ENCODE measurements around the gene CHADL. TPM values are rescaled to one million over a fixed set of nuclear protein-coding genes. Genes with fewer than 3 reads are reported as not detected.

CHADL gene
- total and polyA plus RNA-seq, 2 of the 4 experiments (the other 2 are of a cell fraction), result 0.18 to 0.53 TPM

DNA sequence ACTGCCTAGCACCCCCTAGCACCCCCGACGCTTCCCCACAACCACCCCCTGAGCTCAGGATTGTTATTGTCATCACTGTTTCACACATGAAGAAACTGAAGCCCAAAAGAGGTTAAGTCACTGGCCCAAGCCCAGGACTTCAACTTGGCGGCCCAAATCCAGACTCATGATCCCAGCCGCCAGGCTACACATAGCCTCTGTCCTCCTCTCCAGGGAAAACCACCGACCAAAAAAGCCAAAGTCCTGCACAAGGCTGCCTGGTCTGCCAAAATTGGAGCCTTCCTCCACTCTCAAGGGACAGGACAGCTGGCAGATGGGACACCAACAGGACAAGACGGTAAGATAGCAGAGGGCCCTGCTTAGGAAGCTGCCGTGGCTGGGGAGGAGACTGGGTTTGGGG, 24.8 kb downstream of the CHADL start:
- WGBS, 2 experiments (ENCODE audit: extremely low coverage in 2 of 2, insufficient read length in 1 of 2), result 96% methylated on average over 4 of the region's 7 CpGs; no CpG with 5 or more reads in 1 of the 2 experiments
- Histone ChIP-seq H4K5ac (ENCODE audit: low read depth, low read length) (no peak overlapping the region), H3K9me1 (ENCODE audit: insufficient read depth, low read length) (peaks cover 19% of the 10 kb centered on the region), H3K9ac (ENCODE audit: low read depth, low read length) (no peak overlapping the region), H4K8ac (ENCODE audit: low read depth in 2 of 2, low read length in 2 of 2) (no peak overlapping the region), H3K27ac (ENCODE audit: insufficient read depth, low read length) (no peak overlapping the region), H3K9me3 (ENCODE audit: control insufficient read depth, insufficient read depth, low read length) (no peaks in the 10 kb centered on the region), H3K14ac (replicated peaks; ENCODE audit: low read depth, low read length) (no peak overlapping the region; the same call in 1 of the 2 replicates), H3K4me2 (ENCODE audit: low read depth, low read length) (peak overlapping the region; percentile 3; the same call in 1 of the 2 replicates), H3K4me3 (ENCODE audit: insufficient read depth, low read depth, low read length) (no peak overlapping the region), H3K56ac (ENCODE audit: extremely low read depth, insufficient read depth, low read length) (no peak overlapping the region), H2BK120ac (ENCODE audit: low read depth, low read length) (no peak overlapping the region), H3K4ac (ENCODE audit: low read depth, low read length) (peak overlapping the region; percentile 13; the same call in 1 of the 2 replicates), H2BK5ac (ENCODE audit: low read depth, low read length, poor library complexity, severe bottlenecking) (no peak overlapping the region), H3K18ac (ENCODE audit: low read depth, low read length) (no peak overlapping the region), H2AK5ac (ENCODE audit: low read depth, low read length) (peak overlapping the region; percentile 20; the same call in 1 of the 2 replicates), H3K79me1 (ENCODE audit: low read depth in 1 of 2, low read length in 2 of 2) (peaks cover 7 to 31% of the 10 kb centered on the region in 2 experiments; a peak in 2 of 4 replicates), H2BK15ac (ENCODE audit: low read depth, low read length) (no peak overlapping the region), H2BK20ac (ENCODE audit: low read depth, low read length) (no peak overlapping the region), H3K27me3 (ENCODE audit: control insufficient read depth, insufficient read depth, low read length) (no peaks in the 10 kb centered on the region), H4K20me1 (ENCODE audit: insufficient read depth, low read length) (no peaks in the 10 kb centered on the region), H2AFZ (replicated peaks; ENCODE audit: low read length, poor library complexity) (no peak overlapping the region), H3K36me3 (ENCODE audit: control insufficient read depth, insufficient read depth, low read length) (peaks cover 19% of the 10 kb centered on the region), H3K23ac (ENCODE audit: low read depth, low read length) (no peak overlapping the region), H2AK9ac (replicated peaks; ENCODE audit: low read depth, low read length, poor library complexity) (no peak overlapping the region), H4K91ac (ENCODE audit: insufficient read depth, low read depth, low read length) (no peak overlapping the region), H3K4me1 (ENCODE audit: control insufficient read depth, insufficient read depth, low read length) (peaks cover 18% of the 10 kb centered on the region)
- DNase-seq (no peak), ATAC-seq (ENCODE audit: low read depth) (no peak)
- CTCF ChIA-PET, result no interaction called here
- TF ChIP-seq MAZ (IDR thresholded peaks at IDR 0.05; ENCODE audit: borderline replicate concordance, low read depth, low read length) (no peak), MXI1 (IDR thresholded peaks at IDR 0.05; ENCODE audit: borderline replicate concordance, low read depth, low read length) (no peak), POLR2A (IDR thresholded peaks at IDR 0.05; ENCODE audit: low read depth, low read length) (no peak), RAD21 (IDR thresholded peaks at IDR 0.05; ENCODE audit: low read length) (no peak), MAFK (IDR thresholded peaks at IDR 0.05; ENCODE audit: low read depth, low read length) (no peak), RFX5 (IDR thresholded peaks at IDR 0.05; ENCODE audit: low read depth, low read length) (no peak), BHLHE40 (IDR thresholded peaks at IDR 0.05; ENCODE audit: low read depth, low read length) (no peak), RCOR1 (IDR thresholded peaks at IDR 0.05; ENCODE audit: insufficient replicate concordance, low read length) (no peak)
- TF ChIP-seq, protein P1, sequence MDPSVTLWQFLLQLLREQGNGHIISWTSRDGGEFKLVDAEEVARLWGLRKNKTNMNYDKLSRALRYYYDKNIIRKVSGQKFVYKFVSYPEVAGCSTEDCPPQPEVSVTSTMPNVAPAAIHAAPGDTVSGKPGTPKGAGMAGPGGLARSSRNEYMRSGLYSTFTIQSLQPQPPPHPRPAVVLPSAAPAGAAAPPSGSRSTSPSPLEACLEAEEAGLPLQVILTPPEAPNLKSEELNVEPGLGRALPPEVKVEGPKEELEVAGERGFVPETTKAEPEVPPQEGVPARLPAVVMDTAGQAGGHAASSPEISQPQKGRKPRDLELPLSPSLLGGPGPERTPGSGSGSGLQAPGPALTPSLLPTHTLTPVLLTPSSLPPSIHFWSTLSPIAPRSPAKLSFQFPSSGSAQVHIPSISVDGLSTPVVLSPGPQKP (IDR thresholded peaks at IDR 0.05; ENCODE audit: borderline replicate concordance, low read depth, low read length), result no peak
- TF ChIP-seq, protein P2, sequence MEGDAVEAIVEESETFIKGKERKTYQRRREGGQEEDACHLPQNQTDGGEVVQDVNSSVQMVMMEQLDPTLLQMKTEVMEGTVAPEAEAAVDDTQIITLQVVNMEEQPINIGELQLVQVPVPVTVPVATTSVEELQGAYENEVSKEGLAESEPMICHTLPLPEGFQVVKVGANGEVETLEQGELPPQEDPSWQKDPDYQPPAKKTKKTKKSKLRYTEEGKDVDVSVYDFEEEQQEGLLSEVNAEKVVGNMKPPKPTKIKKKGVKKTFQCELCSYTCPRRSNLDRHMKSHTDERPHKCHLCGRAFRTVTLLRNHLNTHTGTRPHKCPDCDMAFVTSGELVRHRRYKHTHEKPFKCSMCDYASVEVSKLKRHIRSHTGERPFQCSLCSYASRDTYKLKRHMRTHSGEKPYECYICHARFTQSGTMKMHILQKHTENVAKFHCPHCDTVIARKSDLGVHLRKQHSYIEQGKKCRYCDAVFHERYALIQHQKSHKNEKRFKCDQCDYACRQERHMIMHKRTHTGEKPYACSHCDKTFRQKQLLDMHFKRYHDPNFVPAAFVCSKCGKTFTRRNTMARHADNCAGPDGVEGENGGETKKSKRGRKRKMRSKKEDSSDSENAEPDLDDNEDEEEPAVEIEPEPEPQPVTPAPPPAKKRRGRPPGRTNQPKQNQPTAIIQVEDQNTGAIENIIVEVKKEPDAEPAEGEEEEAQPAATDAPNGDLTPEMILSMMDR (conservative IDR thresholded peaks at IDR 0.05; ENCODE audit: low read depth, low read length), result no peak
- TF ChIP-seq, protein P3, sequence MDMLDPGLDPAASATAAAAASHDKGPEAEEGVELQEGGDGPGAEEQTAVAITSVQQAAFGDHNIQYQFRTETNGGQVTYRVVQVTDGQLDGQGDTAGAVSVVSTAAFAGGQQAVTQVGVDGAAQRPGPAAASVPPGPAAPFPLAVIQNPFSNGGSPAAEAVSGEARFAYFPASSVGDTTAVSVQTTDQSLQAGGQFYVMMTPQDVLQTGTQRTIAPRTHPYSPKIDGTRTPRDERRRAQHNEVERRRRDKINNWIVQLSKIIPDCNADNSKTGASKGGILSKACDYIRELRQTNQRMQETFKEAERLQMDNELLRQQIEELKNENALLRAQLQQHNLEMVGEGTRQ (IDR thresholded peaks at IDR 0.05; ENCODE audit: low read depth, low read length), result no peak
- POLR2A ChIA-PET (ENCODE audit: unreplicated experiment), result no interaction called here
- intact Hi-C loops (cut with micrococcal nuclease), result no loop called here
- no TSS peak for BruUV-seq (replicated peaks)
- in situ Hi-C loops (cut with MboI; ENCODE audit: low sequenced_read_pairs), result no loop called here
- dilution Hi-C loops (cut with HindIII; ENCODE audit: low sequenced_read_pairs, unreplicated experiment), result no loop called here

Measured in IMR-90 (cell line).